Lower leg skin (tissue), 3 donors: ENCODE results near the gene PTCHD1.

ENCODE experiments used
- CTCF ChIP-seq, 3 donors: fragments of 450-650 bp; IDR thresholded peaks; one replicate each; pipeline ENCODE4 v1.5.1; 2016; ENCODE audit warnings: antibody characterized with exemption in 3 of 3, mild to moderate bottlenecking in 3 of 3, moderate library complexity in 2 of 3
- POLR2A ChIP-seq, 2 donors: fragments of 450-650 bp; IDR thresholded peaks; one replicate each; pipeline ENCODE4 v1.6.1; 2016 to 2017; ENCODE audit warnings: antibody characterized with exemption in 2 of 2, mild to moderate bottlenecking in 1 of 2, moderate library complexity in 1 of 2

- no peak for TF ChIP-seq CTCF (IDR thresholded peaks at IDR 0.05)
- no peak for TF ChIP-seq POLR2A (IDR thresholded peaks at IDR 0.05)
Observed at GRCh38 chrX:23385242-23385641, 50.6 kb downstream of the PTCHD1 start.
